NCI-H748 (cell line): ENCODE measurements around the gene NCOA1.

Experiments
- DNase-seq: peaks from one replicate; lab custom pipeline; 2025; ENCODE audit not compliant: unreplicated experiment; lab: John Stamatoyannopoulos, UW

The NCOA1 gene

GRCh38 chr2:24816404-24816803, 325.4 kb downstream of the NCOA1 start:
- DNase-seq: no peak

DNA sequence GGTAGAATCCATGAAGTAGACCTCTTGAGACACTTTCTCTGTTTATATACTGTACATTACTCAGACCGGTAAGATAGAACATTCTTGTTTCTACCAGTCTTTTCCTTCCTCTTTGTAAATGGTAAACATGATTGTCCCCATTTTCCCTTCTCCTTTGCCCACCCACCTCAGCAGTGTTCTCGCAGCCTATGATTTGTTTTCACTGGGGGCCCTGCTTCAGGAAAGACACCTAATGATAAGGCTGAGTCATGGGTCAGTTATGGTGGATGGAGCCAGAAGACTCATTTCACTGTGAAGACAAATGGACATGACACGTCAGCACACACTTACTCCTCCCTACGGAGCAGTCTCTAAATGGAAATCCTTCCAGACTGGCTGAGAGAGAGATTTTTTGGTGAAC, 325.8 kb downstream of the NCOA1 start:
- DNase-seq: no peak

DNA sequence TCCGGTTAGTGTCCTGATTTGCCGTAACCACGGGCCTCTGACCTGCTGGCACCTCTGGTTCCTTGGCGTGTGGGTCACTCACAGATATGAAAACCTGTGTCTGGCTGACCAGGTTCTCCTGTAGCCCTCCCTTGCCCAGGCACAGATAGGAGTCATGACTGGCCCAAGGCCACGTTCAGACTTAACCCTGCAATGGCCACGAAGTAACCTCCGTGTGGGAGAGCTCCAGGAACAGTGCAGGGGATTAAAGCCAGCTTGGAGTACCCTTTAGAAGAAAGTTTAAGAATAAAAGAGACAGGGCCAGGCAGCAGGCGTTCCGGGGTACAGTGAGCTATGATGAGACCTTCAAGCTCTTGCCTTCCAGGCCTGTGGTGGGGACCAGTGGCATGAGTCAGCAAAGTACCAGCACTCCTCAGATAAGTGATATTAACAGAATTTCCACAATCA, 327.7 kb downstream of the NCOA1 start:
- DNase-seq: no peak

DNA sequence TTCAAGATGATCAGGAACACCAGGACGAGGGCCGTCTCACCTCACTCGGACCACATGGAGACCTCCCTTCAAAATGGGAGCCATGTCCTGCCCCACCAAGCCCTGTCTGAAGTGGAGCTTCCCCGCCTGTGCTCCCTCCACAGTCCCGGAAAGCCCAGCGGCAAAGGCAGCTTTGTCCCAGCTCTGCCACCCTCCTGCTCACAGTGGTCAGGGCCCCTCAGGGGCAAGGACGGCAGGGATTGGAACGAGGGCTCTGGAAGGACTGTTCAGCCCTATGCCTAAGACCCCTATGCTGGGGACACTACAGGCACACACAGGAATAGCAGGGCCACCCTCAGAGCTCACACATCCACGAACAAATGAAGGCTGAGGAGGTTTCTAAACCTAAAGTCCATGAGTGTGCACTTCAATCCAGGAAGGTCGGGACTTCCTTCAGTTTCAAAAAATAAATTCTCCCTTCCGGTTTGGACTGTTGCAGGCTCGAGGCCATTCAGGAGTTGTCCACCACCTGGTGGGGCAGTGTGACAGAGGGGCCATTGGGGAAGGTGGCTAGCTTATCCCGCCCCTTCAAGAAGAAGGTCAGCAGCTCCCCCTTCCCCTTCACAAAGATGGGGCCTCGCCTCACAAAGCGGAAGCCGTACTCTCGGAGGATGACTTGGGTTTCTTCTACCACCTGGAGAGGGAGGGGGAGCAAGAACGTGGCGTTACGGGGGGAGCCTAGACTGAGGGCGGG, 328.6 kb downstream of the NCOA1 start:
- DNase-seq: no peak

DNA sequence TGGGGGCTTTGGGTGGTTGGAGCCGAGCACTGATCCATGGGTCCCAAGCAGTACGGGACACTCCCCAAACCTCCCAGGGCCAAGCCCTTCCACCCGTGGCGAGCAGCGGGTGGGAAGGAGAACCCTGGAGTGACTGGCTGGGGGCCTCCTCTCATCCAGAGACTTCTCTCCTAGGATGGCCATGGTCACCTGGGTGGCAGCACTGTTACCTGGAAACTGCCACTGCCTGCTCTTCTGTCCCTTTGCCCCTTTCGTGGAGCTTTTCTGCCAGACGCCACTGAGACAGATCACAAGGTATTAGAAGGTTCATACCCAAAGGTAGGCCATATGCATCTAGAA, 329.1 kb downstream of the NCOA1 start:
- no peak for DNase-seq
